Endometrial microvascular endothelial cells (primary cell): ENCODE data around the gene TMCO6. TPM values are rescaled to one million over a fixed set of nuclear protein-coding genes. Genes with fewer than 3 reads are reported as not detected.
"Not testable (repeated sequence)": the region's sequence is repeated elsewhere in the genome, so short reads cannot be mapped to it uniquely, and the experiment has no call there.

ENCODE experiments used
- in situ Hi-C: cut with HindIII; loops from 2 replicates; pipeline ENCODE4 v1.10.0; 2017; ENCODE audit warnings: low sequenced_read_pairs, low pct_unique_long_range_greater_than_20kb; ENCODE audit errors: inconsistent ontology term
- total RNA-seq: library from RNA; depleted of rRNA; stranded (reverse); fragments of >200 nt; gene quantifications from one replicate; pipeline ENCODE4 v1.2.3, GENCODE V29; 2015; ENCODE audit errors: inconsistent ontology term

Gene TMCO6
- total RNA-seq: 7.6 TPM

- in situ Hi-C loops: no loop called here
Measured at GRCh38 chr5:140639148-140639981, at the start of gene TMCO6. Gene TMCO6, plus strand, starts transcription at chr5:140639451. Its CDS starts 77 bp downstream, at chr5:140639528.

DNA sequence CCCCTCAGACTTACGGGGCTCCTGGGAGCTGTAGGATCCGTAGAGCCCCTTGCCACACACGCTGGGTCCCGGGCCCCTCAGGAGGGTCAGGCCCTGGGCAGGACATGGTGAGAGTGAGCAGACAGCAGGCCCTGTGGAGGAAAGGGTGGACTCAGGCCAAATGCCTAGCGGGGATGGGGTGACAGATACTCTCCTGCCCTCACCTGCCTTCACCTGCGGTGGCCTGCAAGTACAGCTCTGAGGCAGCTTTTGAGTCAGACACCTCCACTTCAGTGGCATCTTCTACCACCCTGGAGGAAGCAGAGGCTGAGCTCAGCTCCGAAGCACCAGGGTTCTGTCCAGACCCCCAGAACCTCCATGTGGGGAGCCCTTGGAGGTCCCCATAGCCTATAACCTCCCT is 48.4 kb upstream of the TMCO6 start:
- in situ Hi-C loops: no loop called here

DNA sequence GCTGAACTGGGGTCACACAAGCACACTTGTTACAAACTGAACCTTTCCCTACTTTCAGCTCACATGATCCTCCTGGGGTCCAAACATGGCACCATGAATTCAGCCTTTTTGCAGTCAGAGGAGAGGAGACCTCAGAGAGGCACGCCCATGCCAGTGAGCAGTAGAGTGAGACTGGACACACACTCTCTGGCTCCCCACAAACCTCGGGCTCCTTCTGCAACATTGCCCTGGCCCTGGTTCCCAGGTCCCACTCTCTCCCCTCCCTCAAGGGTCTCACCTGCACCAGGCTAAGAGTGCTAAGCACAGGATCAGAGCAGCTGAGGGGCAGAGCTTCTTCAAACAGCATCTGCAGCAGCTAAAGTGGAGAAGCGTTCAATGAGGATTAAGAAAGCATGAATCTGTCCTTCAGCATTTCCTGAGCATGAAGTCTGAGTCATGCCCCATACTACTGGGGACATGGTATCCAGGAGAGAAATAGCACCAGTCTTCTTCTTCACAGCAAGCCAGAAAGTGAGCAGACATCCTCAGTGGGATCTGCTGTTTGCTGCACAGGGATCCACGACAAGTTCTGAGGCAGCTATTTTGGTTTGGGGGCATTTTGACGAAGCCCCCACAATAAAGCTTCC is 47.4 kb upstream of the TMCO6 start:
- in situ Hi-C loops: no loop called here

GRCh38 chr5:140593070-140593469 is 46.2 kb upstream of the TMCO6 start:
- in situ Hi-C loops: not testable (repeated sequence)

DNA sequence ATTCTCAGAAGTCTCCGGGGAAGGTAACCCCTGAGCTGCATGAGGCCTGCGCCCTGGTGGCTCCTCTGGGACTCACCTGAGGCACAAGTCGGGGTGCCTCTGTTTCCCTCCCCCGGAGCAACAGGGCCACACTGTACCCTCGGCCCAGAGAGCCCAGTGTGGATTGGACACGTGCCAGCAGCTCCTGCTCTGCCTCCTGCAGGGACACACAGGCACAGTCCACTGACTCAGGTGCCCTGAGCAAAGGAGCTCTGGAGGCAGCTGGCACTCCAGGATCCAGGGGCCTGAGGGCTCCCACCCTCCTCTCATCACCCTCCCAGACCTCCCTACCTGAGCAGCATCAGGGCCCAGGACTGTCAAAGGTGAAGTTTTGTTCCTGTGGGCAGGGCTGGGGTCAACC is 45.1 kb upstream of the TMCO6 start:
- in situ Hi-C loops: no loop called here

GRCh38 chr5:140595538-140596300 is 43.5 kb upstream of the TMCO6 start:
- in situ Hi-C loops: no loop called here

DNA sequence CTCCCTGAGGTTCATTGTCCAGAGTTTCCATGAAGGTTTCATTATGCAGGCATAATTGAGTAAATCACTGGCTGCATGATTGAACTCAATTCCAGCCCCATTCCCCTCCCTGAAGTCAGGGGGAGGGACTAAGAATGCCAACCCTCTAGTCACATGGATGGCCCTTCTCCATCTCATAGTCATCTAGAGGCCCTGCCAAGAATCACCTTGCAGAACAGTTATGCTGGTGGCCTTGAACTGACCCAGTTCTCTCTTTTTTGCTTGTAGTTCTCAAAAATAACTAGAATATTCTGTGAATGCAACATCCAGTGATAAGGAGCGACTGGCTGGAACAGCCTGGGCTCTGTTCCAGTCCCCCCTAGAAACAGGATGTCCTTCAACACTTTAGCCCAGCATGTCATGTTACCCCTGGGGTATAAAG is 42.9 kb upstream of the TMCO6 start:
- in situ Hi-C loops: no loop called here

DNA sequence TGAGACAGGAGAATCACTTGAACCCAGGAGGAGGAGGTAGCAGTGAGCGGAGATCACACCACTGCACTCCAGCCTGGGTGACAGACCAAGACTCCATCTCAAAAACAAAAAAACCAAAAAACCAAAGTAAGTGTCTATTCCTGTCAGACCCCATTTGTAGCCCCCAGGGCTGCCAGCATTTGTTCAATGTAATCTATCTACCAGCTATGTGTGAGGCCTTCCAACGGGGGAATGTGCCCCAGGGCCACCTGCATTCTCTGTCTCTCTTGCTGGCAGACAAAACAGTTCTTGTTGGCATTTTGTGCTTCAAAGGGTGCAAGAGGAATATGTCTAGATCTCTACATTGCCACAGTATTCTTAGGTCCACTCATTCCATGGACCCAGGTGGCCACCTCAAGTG is 40.4 kb upstream of the TMCO6 start:
- in situ Hi-C loops: no loop called here

- in situ Hi-C loops: no loop called here
Measured at GRCh38 chr5:140600096-140600495, 39.2 kb upstream of the TMCO6 start.

- in situ Hi-C loops: no loop called here
Measured at GRCh38 chr5:140602147-140602546, 37.1 kb upstream of the TMCO6 start.

- in situ Hi-C loops: not testable (repeated sequence)
Measured at GRCh38 chr5:140603446-140603698, 35.9 kb upstream of the TMCO6 start.

DNA sequence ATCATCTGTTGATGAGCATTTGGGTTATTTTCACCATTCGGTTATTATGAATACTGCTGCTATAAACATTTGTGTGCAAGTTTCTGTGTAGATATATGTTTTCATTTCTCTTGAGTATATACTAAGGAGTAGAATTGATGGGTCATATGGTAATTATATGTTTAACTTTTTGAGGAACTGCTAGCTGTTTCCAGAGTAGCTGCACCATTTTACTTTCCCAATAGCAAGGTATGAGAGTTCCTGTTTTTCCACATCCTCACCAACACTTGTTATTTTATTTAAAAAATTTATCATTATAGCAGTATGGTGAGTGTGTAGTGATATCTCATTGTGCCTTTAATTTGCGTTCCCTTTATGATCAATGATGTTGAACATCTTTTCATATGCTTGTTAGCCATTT is 35.5 kb upstream of the TMCO6 start:
- in situ Hi-C loops: no loop called here

DNA sequence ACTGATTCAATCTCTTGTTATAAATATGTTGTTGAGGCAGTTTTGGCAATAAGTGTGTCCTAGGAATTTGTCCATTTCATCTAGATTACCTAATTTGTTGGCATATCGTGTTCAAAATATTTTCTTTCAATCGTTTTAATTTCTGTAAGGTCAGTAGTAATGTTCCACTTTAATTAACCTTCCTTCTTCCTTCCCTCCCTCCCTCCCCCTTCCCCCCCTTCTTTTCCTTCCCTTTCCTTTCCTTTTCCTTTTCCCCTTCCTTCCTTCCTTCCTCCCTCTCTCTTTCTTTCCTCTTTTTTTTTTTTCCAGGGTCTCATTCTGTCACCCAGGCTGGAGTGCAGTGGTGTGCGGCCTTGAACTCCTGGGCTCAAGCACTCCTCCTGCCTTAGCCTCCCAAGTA is 33.4 kb upstream of the TMCO6 start:
- in situ Hi-C loops: no loop called here

DNA sequence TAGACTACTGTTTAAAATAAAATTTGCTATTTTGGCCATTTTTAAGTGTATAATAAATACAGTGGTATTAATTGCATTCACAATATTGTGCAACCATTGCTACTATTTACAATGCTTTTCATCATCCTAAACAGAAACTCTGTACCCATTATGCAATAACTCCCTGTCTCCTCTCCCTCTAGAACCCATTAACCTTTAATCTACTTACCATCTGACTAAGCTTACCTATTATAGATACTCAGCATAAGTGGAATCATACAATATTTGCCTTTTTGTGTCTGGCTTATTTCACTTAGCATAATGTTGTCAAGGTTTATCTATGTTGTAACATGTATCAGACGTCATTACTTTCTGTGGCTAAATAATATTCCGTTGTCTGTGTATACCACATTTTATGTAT is 32.2 kb upstream of the TMCO6 start:
- in situ Hi-C loops: no loop called here

- in situ Hi-C loops: no loop called here
Measured at GRCh38 chr5:140608722-140609121, 30.5 kb upstream of the TMCO6 start.

- in situ Hi-C loops: no loop called here
Measured at GRCh38 chr5:140609126-140609525, 30.1 kb upstream of the TMCO6 start.

DNA sequence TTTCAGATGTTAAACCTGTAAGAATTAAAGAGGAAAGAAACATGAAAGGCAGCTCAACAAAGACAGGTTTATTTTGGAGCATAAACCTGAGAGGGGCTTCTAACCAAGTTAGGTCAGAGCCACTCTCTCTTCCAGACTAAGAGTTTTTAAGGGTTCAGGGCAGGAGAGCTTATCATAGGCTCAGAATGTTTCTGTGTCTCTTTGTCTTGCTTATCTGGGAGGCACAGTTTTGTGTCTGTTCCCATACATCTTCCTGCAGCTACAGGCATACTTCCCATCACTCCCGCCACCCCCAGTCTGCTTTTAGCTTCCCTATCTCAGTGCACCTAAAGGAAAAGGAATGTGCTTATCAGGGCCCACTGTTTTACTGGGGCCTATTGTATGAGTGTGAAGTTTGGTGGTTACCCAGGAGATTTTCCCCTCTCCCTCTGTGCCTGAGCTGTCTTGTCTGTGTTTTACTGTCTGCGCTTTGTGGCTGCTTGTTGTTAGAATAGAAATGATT is 28.2 kb upstream of the TMCO6 start:
- in situ Hi-C loops: no loop called here

GRCh38 chr5:140622301-140622700 is 16.9 kb upstream of the TMCO6 start:
- in situ Hi-C loops: no loop called here

GRCh38 chr5:140623061-140623460 is 16.2 kb upstream of the TMCO6 start:
- in situ Hi-C loops: not testable (repeated sequence)

DNA sequence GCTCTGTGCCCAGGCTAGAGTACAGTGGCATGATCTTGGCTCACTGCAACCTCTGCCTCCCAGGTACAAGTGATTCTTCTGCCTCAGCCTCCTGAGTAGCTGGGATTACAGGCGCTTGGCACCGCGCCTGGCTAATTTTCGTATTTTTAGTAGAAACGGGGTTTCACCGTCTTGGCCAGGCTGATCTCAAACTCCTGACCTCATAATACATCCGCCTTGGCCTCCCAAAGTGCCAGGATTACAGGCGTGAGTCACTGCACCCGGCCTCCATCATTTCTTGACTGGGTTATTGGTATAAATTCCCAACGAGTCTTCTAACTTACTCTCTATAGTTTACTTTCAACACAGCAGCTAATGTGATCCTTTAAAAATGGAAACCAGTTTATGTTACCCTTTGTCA is 14.4 kb upstream of the TMCO6 start:
- in situ Hi-C loops: not testable (repeated sequence)
